HEK293T (cell line): ENCODE measurements around the gene TIGAR.

ENCODE experiments used
- CTCF ChIA-PET: fragments of 350-600 bp; formaldehyde crosslinking; extraction: SDS; loops from one replicate; lab custom pipeline; 2021; ENCODE audit warnings: antibody characterized with exemption, inconsistent platforms; lab: Yijun Ruan, JAX
- POLR2A ChIA-PET: fragments of 350-600 bp; formaldehyde crosslinking; extraction: SDS; loops from one replicate; lab custom pipeline; 2020; ENCODE audit warnings: antibody characterized with exemption, inconsistent platforms; lab: Yijun Ruan, JAX
- DNase-seq: peaks from one replicate; pipeline ENCODE4 v3.0.0; 2012; ENCODE audit warnings: mixed read lengths; ENCODE audit errors: extremely low spot score
- ARNT ChIP-seq: fragments of 450-650 bp; IDR thresholded peaks from 2 replicates; pipeline ENCODE4 v1.6.1; 2017; ENCODE audit warnings: mild to moderate bottlenecking
- BHLHE40 ChIP-seq: fragments of 450-650 bp; IDR thresholded peaks from 2 replicates; pipeline ENCODE4 v1.6.1; 2016; ENCODE audit warnings: mild to moderate bottlenecking, moderate library complexity, borderline replicate concordance
- CTBP1 ChIP-seq: fragments of 450-650 bp; IDR thresholded peaks from 2 replicates; pipeline ENCODE4 v1.6.1; 2016; ENCODE audit warnings: borderline replicate concordance
- ELF4 ChIP-seq: fragments of 450-650 bp; IDR thresholded peaks from 2 replicates; pipeline ENCODE4 v1.6.1; 2017; ENCODE audit warnings: antibody characterized with exemption
- FOXA1 ChIP-seq: fragments of 450-650 bp; IDR thresholded peaks from 2 replicates; pipeline ENCODE4 v1.6.1; 2016; ENCODE audit warnings: mild to moderate bottlenecking
- FOXK2 ChIP-seq: fragments of 450-650 bp; IDR thresholded peaks from 2 replicates; pipeline ENCODE4 v1.6.1; 2016; ENCODE audit warnings: mild to moderate bottlenecking
- FOXM1 ChIP-seq: fragments of 450-650 bp; IDR thresholded peaks from 2 replicates; pipeline ENCODE4 v1.6.1; 2017; ENCODE audit warnings: mild to moderate bottlenecking, borderline replicate concordance
- HDGF ChIP-seq: fragments of 450-650 bp; IDR thresholded peaks from 2 replicates; pipeline ENCODE4 v1.6.1; 2017; ENCODE audit warnings: antibody characterized with exemption, borderline replicate concordance
- L3MBTL2 ChIP-seq: fragments of 450-650 bp; conservative IDR thresholded peaks from 2 replicates; pipeline ENCODE4 v1.6.1; 2016; ENCODE audit warnings: mild to moderate bottlenecking
- LEF1 ChIP-seq: fragments of 450-650 bp; IDR thresholded peaks from 2 replicates; pipeline ENCODE4 v1.6.1; 2017; ENCODE audit warnings: mild to moderate bottlenecking, borderline replicate concordance
- NFRKB ChIP-seq: fragments of 450-650 bp; IDR thresholded peaks from 2 replicates; pipeline ENCODE4 v1.6.1; 2016; ENCODE audit warnings: mild to moderate bottlenecking, moderate library complexity
- SP1 ChIP-seq: fragments of 450-650 bp; IDR thresholded peaks from 2 replicates; pipeline ENCODE4 v1.6.1; 2017
- SUZ12 ChIP-seq: fragments of 450-650 bp; IDR thresholded peaks from 2 replicates; pipeline ENCODE4 v1.6.1; 2016; ENCODE audit warnings: mild to moderate bottlenecking
- TARDBP ChIP-seq: fragments of 450-650 bp; IDR thresholded peaks from 2 replicates; pipeline ENCODE4 v1.6.1; 2016
- ZNF384 ChIP-seq: fragments of 450-650 bp; IDR thresholded peaks from 2 replicates; pipeline ENCODE4 v1.6.1; 2016
- TF ChIP-seq, protein P1 (sequence below): fragments of 450-650 bp; IDR thresholded peaks from 2 replicates; pipeline ENCODE4 v1.6.1; 2016

The TIGAR gene

DNA sequence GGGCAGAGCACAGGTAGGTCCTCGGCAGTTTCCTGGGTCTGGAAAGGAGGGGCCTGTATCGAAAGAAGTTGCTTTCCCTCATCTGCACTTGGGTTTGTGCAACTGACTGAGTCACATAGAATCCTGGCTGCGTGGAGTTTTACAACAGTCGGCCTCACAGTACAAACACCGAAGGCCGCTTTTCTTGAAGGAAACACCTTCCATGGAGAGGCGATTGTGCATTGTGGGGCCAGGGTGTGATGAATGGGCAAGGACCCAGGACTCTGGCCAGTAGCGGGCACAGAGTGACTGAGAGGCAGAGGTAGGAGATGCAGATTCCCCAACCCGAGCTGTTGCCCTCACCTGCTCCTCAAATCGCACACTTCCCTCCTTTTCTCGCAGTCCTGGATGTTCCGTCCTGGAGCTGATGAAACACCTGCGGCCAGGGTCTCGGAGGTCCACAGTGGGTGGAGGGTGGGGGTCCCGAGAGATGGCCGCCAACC lies 39.8 kb upstream of the TIGAR start:
- no peak for TF ChIP-seq HDGF
- no peak for TF ChIP-seq SUZ12
- no peak for TF ChIP-seq L3MBTL2
- TF ChIP-seq ARNT: no peak
- no peak for TF ChIP-seq NFRKB
- TF ChIP-seq ZNF384: no peak
- TF ChIP-seq SP1: no peak
- no peak for TF ChIP-seq TARDBP
- TF ChIP-seq BHLHE40: no peak
- TF ChIP-seq, protein P1, sequence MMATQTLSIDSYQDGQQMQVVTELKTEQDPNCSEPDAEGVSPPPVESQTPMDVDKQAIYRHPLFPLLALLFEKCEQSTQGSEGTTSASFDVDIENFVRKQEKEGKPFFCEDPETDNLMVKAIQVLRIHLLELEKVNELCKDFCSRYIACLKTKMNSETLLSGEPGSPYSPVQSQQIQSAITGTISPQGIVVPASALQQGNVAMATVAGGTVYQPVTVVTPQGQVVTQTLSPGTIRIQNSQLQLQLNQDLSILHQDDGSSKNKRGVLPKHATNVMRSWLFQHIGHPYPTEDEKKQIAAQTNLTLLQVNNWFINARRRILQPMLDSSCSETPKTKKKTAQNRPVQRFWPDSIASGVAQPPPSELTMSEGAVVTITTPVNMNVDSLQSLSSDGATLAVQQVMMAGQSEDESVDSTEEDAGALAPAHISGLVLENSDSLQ: no peak
- TF ChIP-seq FOXK2: no peak
- TF ChIP-seq CTBP1: no peak
- TF ChIP-seq FOXM1: no peak
- no peak for TF ChIP-seq ELF4
- TF ChIP-seq LEF1: no peak
- no peak for TF ChIP-seq FOXA1
- ChIA-PET POLR2A (interaction anchor here (0.9 kb wide), 1 partner anchor 127 kb away, joined by 3 read pairs; no protein-coding TSS in a partner anchor), CTCF (no interaction called here)
- DNase-seq: no peak

DNA sequence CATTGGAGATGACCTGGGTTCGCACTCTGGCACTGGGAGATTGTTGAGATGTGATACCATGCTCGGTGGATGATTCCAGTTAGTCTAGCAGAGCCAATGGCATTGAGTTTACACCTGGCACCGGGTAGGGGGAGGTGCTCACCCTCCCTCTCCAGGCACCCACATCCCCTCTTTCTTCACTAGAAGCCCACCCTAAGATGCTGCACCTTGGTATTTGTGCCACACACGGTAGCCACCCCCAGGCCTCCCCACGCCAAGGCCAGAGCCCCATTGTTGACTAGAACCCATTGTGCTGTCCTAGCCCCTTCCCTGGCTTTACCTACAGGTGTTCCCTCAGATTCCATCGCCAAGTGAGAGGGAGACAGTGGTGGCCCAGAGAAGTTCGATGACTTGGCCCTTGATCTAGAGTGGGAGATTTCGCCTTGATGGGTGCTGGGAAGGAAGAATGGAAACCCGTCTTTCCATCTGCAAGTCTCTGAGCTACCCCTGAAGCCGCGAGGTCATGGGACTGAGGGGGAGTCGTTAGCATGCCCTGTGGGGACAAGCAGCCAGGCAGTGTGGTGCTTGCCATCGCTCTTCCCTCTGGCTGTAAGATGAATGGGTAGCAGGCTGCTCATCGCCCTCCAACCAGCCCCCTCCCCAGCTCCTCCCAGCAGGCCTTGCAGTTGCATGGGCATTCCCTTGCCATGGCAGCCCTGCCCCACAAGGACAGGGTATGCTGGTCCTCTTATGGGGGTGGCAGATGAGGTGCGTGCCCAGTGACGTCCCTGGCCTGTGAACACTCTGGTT lies 38.7 kb upstream of the TIGAR start:
- no peak for DNase-seq
- TF ChIP-seq FOXA1 (no peak), NFRKB (no peak), ELF4 (no peak), BHLHE40 (no peak), FOXK2 (no peak), ARNT (no peak), CTBP1 (no peak), L3MBTL2 (no peak), ZNF384 (no peak), SP1 (no peak), FOXM1 (no peak)
- TF ChIP-seq, protein P1: no peak
- ChIA-PET POLR2A (interaction anchor here (0.8 kb wide), 1 partner anchor 9 kb away, joined by 4 read pairs; no protein-coding TSS in a partner anchor), CTCF (no interaction called here)

DNA sequence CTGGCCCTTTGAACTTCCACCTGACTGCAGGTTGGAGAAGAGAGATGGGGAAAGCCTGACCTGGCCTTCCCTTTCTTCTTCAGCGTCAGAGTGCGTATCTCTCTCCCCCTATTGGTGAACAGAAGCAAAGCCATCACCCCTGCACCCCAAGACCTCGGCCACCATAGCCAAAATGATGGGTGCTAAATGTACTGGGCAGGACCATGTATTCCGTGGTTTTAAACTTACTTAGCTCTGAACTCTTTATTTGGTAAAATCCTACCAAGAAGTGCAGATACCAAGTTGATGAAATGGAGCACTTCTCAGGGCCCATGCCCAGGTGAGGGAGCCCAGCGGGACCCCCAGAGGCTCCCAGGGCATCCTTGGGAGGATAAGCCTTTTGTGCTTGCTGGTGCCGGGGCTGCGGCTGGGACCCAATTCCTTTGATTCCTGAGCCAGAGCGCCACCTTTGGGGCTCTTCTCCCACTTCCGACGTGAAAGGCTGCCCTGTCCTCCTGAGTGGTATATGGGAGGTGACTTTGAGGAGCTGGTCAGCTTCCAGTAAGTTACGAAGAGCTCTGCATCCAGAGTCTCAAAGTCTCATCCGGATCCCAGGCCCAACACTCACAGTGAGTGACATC lies 38.0 kb upstream of the TIGAR start:
- no peak for DNase-seq
- CTCF ChIA-PET: no interaction called here
- POLR2A ChIA-PET: interaction anchor here (0.8 to 1.1 kb wide), 2 partner anchors 9 to 10 kb away, joined by 4 read pairs; no protein-coding TSS in a partner anchor
- no peak for TF ChIP-seq NFRKB
- TF ChIP-seq CTBP1: no peak
- no peak for TF ChIP-seq ELF4
- TF ChIP-seq, protein P1: no peak
- TF ChIP-seq HDGF: no peak
- no peak for TF ChIP-seq SP1
- TF ChIP-seq LEF1: no peak
- TF ChIP-seq L3MBTL2: no peak

DNA sequence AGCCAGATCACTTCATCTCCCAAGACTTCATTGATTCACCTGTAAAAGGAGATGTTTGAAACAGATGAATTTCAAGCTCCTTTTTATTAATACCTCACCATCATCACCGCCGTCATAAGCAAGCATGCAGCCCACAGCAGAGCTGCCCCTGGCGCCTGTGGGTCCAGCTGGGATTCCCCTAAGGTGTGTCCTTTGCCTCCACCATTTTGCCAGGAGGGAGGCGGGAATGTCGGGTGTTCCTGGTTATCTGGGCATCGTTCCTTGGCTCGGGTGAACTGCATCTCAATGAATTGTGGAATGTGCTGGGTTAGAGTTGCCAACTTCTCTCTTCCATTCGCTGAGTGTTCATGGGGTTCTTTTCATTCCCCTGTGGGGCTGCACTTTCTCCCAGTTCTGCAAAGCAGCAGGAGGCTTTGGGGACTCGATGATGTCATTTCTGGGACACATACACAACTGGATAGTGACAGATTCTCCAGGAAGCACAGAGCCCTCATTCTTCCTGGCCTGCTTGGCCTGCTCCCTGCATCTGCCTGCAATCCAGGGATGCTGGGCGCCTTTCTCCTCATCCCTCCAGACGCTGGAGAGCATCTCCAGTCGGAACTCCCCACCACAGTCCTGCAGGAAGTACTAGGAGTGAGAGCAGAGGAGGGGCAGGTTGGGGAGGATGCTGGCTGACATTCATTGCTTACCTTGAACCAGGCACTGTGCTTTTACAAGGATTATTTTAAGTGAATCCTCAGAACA lies 37.3 kb upstream of the TIGAR start:
- no peak for DNase-seq
- ChIA-PET POLR2A (interaction anchor here (1.1 kb wide), 1 partner anchor 9 kb away, joined by 4 read pairs; no protein-coding TSS in a partner anchor), CTCF (no interaction called here)
- TF ChIP-seq SP1 (no peak), FOXK2 (no peak), FOXA1 (no peak), ELF4 (no peak), FOXM1 (no peak), BHLHE40 (no peak), TARDBP (no peak), ARNT (no peak)
- TF ChIP-seq, protein P1: no peak

DNA sequence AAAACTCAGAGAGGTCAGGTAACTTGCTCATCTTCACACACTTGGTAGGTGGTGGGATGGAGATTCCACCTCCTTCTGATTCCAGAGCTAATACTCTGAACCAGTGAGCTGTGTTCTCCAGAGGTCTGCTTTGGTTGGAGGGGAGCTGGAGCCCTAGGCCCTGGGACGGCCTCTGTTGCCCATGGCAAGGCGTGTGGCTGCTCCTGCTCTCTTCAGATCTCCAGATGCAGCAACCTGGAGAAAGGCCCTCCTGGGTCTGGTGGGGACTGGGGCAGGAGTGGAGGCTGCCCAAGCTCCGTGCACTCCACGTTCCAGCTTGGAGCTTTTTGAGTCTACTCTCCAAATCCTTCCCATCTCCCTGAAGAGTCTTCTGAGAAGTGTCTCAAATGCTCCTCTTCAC lies 36.7 kb upstream of the TIGAR start:
- POLR2A ChIA-PET: no interaction called here
- no peak for TF ChIP-seq TARDBP
- no peak for TF ChIP-seq BHLHE40
- TF ChIP-seq ARNT: no peak
- TF ChIP-seq, protein P1: no peak
- TF ChIP-seq HDGF: no peak
- TF ChIP-seq ELF4: no peak
- no peak for TF ChIP-seq SP1
- TF ChIP-seq FOXM1: no peak
- no peak for TF ChIP-seq ZNF384
- no peak for TF ChIP-seq FOXK2
- TF ChIP-seq CTBP1: no peak
- TF ChIP-seq LEF1: no peak
- no peak for TF ChIP-seq FOXA1
- TF ChIP-seq L3MBTL2: no peak
- no peak for TF ChIP-seq NFRKB
- no peak for TF ChIP-seq SUZ12
- CTCF ChIA-PET: no interaction called here
- no peak for DNase-seq
